DMS 273 (cell line): ENCODE measurements around the gene CLEC4E.
"Not testable (repeated sequence)": the region's sequence is repeated elsewhere in the genome, so short reads cannot be mapped to it uniquely, and the experiment has no call there.

ENCODE experiments used
- DNase-seq: peaks from one replicate; lab custom pipeline; 2025; ENCODE audit not compliant: unreplicated experiment; lab: John Stamatoyannopoulos, UW

CLEC4E gene

DNA sequence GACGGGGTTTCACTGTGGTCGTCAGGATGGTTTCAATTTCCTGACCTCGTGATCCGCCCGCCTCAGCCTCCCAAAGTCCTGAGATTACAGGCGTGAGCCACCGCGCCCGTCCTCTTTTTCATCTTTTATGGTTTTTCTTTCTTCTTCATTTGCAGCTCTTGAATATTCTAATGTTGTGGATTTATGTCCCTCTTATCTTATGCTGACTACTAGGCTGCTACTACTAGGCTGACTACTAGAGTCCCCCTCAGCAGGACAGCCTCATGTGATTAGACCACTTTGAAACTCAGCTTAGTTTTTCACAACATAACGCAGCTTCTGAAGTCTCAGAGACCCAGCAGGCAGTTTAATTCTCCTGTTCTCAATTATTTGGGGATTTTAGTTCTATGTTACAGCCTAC lies 857 bp upstream of the CLEC4E start:
- DNase-seq, result no peak

DNA sequence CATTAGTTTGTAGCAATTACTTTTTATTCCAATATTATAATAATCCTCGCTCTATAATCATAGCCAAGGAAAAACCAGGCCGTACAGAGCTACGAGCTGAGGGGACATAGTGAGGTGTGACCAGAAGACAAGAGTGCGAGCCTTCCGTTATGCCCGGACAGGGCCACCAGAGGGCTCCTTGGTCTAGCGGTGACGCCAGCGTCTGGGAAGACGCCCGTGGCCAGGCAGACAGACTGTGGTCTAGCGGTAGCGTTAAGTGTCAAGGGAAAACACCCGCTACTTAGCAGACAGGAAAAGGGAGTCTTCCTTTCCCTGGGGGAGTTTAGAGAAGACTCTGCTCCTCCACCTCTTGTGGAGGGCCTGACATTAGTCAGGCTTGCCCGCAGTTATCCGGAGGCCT lies 2.9 kb downstream of the CLEC4E start:
- not testable (repeated sequence) for DNase-seq

DNA sequence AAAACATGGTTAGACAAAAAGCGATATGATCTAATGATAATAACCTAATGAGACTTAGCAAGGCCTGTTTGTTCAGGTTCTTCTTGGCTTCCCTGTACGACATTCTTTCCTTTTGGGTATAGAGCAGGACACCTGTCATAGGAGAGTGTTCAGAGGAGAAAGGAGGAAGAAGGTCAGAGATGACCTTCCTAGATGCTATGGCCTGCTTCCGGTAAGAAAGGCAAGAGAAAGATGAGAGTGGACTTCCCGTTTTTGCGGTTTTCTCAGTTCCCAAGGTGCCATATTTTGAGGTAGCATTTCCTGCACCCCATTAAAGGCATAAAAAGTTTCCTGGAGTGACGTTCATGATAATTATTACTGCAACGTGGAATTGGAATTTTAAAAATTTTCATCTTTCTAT lies 8.7 kb downstream of the CLEC4E start:
- no peak for DNase-seq

DNA sequence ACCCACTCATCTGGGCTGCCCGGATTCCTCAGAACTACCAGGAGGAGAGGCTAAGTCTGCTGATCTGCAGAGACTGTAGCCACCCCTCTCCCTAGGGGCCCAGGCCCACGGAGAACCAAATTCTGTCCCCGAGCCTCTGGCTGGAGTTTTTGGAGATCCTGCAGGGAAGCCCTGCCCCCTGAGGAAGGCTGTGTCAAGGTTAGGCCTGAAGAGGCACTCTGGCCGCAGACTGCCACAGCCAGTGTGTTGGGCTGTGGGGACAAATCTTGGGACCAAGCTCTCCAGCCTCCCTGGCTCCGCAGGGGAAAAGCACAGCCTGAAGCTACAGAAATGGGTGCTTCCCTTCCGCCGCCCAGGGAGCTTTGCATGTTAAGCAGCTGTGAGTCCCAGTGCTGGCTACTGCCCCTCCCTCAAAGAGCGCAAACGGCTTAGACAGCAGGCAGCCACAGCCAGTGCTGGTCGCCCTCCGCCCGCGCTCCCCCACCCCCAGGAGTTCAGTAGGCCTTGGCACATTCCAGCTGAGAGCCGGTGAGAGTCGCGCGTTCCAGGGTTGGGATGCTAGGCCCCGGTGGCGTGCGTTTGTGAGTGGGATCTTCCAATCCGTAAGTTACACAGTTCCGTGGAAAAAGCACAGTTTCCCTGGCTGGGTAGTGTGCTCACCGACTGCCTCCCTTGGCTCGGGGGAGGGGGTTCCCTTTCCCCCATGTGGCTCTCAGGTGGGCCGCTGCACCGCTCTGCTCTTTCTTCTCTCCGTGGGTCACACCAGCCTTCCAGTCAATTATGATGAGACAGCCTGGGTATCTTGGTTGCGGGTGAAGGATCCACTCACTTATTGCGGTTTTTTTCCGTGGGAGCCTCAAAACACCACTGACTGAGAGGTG lies 13.2 kb downstream of the CLEC4E start:
- DNase-seq, result no peak

DNA sequence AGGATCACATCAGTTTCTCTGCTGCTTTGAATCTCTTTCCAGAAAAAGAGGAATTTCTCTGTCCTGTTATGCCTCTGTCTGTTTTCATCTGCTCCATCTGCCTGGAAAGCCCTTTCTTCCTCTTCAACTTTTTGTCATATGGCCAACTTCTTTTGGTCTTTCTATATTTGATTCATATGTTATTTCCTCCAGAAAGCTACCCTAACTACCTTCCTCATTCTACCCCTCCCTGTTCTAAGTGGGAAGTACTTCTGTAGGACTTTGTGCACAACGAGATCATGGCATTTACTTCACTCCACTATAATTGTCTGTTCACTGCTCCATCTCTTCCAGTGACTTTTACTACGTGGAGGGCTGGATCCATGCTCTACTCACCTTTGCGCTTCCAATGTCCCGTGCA lies 21.5 kb downstream of the CLEC4E start:
- no peak for DNase-seq

DNA sequence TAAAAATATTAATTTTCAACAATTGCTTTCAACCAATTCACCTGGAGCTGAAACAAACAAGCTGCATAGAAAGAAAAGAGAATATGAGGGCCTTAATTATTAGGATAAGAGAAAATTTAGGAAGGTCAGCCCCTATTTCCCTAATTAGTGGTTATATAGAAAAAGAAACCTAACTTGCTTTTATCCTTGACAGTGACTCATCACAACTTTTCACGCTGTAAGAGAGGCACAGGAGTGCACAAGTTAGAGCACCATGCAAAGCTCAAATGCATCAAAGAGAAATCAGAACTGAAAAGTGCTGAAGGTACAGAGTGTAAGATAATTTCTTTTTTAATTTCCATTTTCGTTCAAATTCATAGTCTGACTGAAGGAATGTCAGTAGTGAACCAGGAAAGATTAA lies 22.7 kb downstream of the CLEC4E start:
- DNase-seq, result no peak

DNA sequence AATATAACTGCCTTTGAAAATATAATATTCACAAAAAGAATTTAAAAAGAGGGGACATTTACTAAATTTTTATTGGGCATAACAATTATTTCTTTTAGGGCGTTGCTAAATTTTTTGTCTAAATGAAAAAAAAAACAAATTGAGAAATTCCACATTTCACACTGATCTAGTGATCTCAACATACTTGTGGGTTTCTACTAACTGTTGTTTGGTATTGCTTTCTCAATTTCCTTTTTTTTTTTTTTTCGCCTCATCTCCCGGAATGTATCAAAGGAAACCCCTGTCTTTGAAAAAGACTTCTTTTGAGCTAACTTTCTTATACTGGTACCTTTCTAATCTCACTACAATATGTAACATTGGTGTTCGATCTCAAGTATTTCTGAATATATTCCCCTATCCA lies 27.4 kb downstream of the CLEC4E start, which contains the start of gene CLEC4D:
Gene CLEC4D (plus strand): TSS at position 248 of the 400 bp plus-strand sequence. CDS start 230 bp downstream, outside the sequence.
- DNase-seq, result no peak

DNA sequence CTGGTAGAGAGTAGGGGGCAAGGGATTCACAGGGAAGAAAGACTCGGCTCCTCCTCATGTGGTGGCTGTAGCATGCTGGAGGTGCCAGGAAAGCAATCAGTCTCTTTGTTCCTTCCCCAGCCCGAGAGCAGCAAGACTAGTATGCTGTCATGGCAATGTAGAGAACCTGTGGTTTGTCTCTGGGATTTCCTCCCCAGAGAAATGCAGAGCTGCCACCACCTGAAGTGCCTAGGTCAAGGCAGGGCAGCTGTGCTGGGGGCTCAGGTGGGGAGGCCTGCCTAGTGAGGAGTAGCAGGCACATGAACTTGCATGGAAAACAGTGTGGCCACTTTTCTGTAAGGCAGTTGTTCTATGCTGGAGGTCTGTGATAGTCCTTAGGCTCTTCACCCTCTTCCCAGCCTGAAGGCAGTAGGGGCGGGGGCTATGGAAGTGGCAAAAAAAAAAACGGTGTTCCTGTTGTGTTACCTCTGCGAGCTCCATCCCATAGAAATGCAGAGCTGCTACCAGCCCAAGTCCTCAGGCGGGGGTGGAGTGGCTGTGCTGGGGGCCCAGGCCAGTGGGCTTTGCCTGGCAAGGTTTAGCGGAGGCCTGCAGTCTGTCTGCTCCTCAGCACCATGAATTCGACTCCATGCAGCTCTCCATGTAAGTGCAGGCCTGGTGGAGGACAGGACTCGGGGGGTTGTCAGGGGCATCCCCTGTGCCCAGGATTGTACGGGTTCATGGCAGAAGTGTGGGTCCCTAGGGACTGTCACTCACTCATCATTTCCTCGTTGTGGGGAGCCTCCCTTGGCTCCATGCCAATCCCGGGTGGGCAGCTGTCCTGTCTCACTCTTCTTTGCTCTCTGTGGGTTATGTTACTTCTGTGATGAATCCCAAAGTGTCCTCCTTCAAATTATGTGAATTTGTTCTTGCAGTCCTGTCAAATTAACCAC lies 31.5 kb downstream of the CLEC4E start:
- no peak for DNase-seq

DNA sequence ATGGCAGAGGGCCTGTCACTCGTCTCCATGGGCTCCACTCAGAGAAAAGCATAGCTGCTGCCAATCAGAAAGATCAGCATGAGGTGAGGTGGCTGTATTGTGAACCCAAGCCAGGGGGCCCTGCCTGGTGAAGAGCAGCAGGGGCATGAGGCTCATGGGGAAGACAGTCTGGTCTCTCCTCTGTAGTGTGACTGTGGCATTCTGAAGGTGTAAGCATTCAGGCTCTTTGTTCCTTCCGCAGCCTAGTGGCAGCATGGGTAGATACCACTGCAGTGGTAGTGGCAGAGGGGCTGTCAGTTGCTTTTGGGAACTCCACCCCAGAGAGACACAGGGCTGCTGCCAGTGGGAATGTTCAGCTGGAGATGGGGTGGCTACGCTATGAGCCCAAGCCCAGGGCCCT lies 32.5 kb downstream of the CLEC4E start:
- DNase-seq, result no peak

DNA sequence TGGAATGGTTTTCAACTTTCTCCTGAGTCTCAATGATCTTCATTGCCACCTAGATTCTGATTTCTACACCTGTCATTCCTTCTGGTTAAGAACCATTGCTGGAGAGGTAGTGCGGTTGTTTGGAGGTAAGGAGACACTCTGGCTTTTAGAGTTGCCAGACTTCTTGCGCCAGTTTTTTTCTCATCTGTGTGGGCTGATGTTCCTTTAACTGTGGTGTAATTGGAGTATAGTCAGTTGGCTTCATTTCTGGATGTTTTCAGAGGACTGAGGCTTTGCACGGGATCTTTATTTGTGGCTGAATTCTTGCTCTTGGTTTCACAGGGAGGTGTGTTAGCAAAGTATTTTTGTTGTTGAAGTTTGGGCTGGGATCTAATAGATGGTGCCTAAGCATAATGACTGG lies 33.1 kb downstream of the CLEC4E start:
- DNase-seq, result no peak

DNA sequence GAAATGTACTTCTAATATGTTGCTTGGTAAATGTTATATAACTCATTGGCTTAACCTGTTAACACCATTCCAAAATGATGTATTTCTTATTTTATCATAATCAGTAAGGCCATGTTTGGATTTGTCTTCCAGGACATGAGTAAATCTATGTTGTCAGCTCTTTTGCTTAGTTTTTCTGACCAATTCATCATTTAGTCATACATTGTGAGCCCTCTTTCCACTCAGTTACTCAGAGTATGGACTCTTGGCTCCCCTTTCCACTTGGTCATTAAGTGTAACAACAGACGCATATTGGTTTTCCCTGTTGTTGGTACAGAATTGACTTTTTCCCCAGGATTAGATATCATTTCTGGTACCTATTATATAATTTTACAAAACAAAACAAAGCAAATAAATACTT lies 36.4 kb downstream of the CLEC4E start:
- DNase-seq, result no peak

DNA sequence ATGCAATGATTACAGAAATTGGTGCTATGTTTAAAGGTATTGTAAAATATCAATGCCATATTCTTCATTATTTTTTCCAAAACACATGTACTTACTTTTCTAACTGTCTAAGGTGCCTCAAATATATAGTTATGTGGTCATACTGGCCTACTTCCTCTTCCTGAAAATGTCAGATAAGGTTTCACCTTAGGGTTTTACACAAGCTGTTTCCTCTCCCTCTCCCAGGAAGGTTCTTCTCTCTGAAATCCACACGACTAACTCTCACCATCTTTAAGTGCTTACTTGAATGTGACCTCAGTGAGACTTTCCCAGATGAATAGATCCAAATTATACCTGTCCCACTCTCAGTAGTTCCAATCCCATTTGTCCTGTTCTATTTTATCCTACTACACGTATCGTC lies 39.0 kb downstream of the CLEC4E start:
- no peak for DNase-seq

DNA sequence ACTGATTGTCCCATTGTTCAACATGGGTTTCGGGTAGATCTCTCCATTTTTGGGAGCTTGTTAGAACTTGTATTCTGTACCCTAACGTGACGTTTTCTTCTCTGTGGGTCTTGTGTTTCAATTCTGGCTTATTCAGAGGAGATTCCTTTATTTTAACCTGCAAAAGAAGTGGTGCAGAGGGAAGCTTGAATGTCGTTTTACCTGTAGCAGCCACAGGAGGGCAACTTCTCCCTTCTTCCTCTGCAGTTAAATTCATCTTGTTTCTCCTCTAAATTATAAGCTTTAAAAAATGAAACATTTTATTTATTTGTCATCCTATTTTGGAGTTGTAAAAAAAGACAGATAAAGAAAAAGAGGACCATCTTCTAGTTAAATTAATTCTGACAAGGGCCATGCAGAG lies 41.1 kb downstream of the CLEC4E start:
- no peak for DNase-seq

DNA sequence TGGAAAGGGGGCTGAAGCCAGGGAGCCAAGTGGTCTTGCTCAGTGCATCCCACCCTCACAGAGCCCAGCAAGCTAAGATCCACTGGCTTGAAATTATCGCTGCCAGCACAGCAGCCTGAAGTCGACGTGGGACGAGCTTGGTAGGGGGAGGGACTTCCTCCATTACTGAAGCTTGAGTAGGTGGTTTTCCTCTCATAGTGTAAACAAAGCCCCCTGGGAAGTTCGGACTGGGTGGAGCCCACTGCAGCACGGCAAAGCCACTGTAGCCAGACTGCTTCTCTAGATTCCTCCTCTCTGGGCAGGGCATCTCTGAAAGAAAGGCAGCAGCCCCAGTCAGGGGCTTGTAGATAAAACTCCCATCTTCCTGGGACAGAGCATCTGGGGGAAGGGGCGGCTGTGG lies 44.6 kb downstream of the CLEC4E start:
- DNase-seq, result not testable (repeated sequence)

DNA sequence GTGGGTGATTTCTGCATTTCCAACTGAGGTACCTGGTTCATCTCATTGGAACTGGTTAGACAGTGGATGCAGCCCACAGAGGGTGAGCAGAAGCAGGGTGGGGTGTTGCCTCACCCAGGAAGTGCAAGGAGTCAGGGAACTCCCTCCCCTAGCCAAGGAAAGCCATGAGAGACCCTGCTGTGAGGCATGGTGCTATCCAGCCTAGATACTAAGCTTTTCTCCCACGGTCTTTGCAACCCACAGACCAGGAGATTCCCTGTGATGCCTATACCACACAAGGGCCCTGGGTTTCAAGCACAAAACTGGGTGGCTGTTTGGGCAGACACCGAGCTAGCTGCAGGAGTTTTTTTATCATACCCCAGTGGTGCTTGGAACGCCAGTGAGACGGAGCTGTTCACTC lies 45.0 kb downstream of the CLEC4E start:
- DNase-seq, result not testable (repeated sequence)

DNA sequence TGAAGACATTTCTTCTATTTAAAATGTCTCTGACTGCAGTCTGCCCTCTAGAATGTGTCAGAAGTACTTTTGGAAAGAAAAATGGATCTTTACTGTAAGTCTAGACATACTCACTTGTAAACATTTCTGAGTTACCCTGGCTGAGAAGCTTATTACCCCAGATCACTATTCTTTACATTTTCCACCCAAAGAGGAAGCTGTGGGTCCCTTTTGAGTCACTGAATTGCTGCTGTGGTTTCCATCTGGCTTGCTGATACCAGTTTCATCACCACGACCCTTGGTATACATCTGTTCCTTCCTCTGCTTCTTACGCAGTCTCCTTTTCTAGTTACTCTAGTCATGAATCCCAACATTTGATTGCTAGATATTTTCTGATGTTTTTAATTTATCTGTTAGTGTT lies 47.6 kb downstream of the CLEC4E start:
- no peak for DNase-seq

DNA sequence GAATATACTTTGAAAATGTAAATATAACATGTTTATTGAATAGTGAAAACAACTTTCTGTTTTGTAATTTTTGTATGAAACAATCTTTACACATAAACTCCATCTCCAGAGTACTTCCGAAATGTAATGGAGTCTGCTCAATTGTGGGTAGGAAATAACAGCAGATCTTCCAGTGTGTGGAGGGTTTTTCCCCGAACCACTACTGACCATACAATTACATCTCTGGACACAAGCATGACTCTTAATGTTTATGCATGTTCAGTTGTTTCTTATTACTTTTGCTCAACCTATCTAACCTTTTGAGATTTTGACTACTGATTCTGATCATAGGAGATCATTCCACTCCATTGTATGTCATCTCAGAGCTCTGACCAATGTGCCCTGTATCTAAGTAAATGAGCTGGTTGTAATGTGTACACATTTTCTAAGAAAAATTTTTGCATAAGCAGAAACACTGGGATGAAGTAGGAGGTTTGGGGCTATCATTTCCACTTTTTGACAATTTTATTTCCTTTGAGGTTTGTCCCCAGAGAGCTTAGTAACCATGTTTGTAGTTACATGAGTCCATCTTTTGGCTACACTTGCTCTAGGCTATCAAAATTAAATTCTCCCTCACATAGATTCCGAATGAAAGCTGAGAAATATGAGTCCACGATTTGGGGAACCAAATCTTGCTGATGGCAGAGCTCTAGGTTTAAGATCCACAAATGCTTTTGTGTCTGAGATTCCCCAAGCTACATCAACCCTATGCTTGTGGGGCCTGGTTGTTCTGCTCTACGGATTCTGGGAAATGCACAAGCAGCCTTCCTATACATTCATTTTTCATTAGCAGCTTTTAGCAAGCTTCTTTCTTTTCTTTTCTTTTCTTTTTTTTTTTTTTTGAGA lies 48.8 kb downstream of the CLEC4E start:
- no peak for DNase-seq
